Sigmoid colon (tissue), 7 donors: ENCODE results near the gene MACROH2A1. TPM values are rescaled to one million over a fixed set of nuclear protein-coding genes. Genes with fewer than 3 reads are reported as not detected.
A peak's percentile ranks its signal among the peaks of the same experiment; 100 is the strongest.

Experiments
- DNase-seq: peaks from one replicate; pipeline ENCODE4 v3.0.0-alpha.2; 2019
- H3K27ac ChIP-seq, 4 donors: fragments of 200-600 bp; sonication (generic); one replicate each; pipeline ENCODE4 v1.5.1; 2016 to 2019; ENCODE audit warnings: mild to moderate bottlenecking in 1 of 4
- H3K27me3 ChIP-seq, 3 donors: fragments of 200-600 bp; sonication (generic); one replicate each; pipeline ENCODE4 v1.5.1; 2019; ENCODE audit warnings: mild to moderate bottlenecking in 1 of 3
- H3K36me3 ChIP-seq, 4 donors: fragments of 200-600 bp; sonication (generic); one replicate each; pipeline ENCODE4 v1.5.1; 2016 to 2019
- H3K4me1 ChIP-seq, 4 donors: fragments of 200-600 bp; sonication (generic); one replicate each; pipeline ENCODE4 v1.5.1; 2017 to 2019
- H3K4me3 ChIP-seq, 4 donors: fragments of 200-600 bp; sonication (generic); one replicate each; pipeline ENCODE4 v1.5.1; 2017 to 2019; ENCODE audit warnings: mild to moderate bottlenecking in 2 of 4, moderate library complexity in 1 of 4
- H3K9me3 ChIP-seq, 4 donors: fragments of 200-600 bp in 3 of 4; sonication (generic) in 3 of 4; one replicate each; pipeline versions ENCODE4 v1.5.1 to v1.6.1; 2013 to 2019
- EP300 ChIP-seq, 4 donors: sonication (generic); formaldehyde crosslinking; IDR thresholded peaks; one replicate each; pipeline ENCODE4 v1.6.1; 2017; ENCODE audit warnings: antibody characterized with exemption in 4 of 4
- POLR2A ChIP-seq, 2 donors: fragments of 450-650 bp; IDR thresholded peaks; one replicate each; pipeline ENCODE4 v1.6.1; 2016; ENCODE audit warnings: antibody characterized with exemption in 2 of 2, mild to moderate bottlenecking in 2 of 2, moderate library complexity in 2 of 2
- POLR2AphosphoS5 ChIP-seq, 4 donors: sonication (generic); formaldehyde crosslinking; IDR thresholded peaks; one replicate each; pipeline ENCODE4 v1.6.1; 2017; ENCODE audit warnings: antibody characterized with exemption in 4 of 4
- WGBS, 2 donors: extraction: QIAGEN DNeasy Blood & Tissue Kit; methylation state at CpG; one replicate each; pipeline ENCODE4 v1.1.7; 2013; 5-methylcytosine and 5-hydroxymethylcytosine counted together
- intact Hi-C: fragments of 100-400 bp; cut with DNase I; formaldehyde crosslinking; loops from one replicate; pipeline ENCODE4 v1.15.1; 2023
- polyA plus RNA-seq, 3 donors: library from polyadenylated mRNA; stranded (reverse); fragments of 200-250 nt; gene quantifications; one replicate each; pipeline ENCODE4 v1.2.3, GENCODE V29; 2013
- total RNA-seq, 4 donors: library from RNA; depleted of rRNA; stranded (reverse); fragments of >200 nt; gene quantifications; one replicate each; pipeline ENCODE4 v1.1.0, GENCODE V29; 2016
- TF ChIP-seq, protein P1 (sequence below), 4 experiments: fragments of 450-650 bp in 3 of 4; fragments of 200-600 bp in 1 of 4; IDR thresholded peaks; one replicate each; pipeline ENCODE4 v1.5.1; 2016 to 2019; ENCODE audit warnings: antibody characterized with exemption in 4 of 4, mild to moderate bottlenecking in 3 of 4, moderate library complexity in 2 of 4
- donor health status: healthy with polysubstance abuse.
- donor health status: Bipolar disorder and iron deficiency.
- donor health status: healthy.

MACROH2A1 gene
- total and polyA plus RNA-seq, 7 donors, result 123 to 202 (median 175) TPM

- DNase-seq, result no peak
- 53 to 67% methylated on average over 16 of the region's 16 CpGs for WGBS, 2 donors
- H3K36me3 ChIP-seq, result peaks cover 3 to 28% (median 8%) of the 10 kb centered on the region in 4 donors
- H3K27ac ChIP-seq, result no peak overlapping the region
- intact Hi-C loops, result no loop called here
- TF ChIP-seq, protein P1, sequence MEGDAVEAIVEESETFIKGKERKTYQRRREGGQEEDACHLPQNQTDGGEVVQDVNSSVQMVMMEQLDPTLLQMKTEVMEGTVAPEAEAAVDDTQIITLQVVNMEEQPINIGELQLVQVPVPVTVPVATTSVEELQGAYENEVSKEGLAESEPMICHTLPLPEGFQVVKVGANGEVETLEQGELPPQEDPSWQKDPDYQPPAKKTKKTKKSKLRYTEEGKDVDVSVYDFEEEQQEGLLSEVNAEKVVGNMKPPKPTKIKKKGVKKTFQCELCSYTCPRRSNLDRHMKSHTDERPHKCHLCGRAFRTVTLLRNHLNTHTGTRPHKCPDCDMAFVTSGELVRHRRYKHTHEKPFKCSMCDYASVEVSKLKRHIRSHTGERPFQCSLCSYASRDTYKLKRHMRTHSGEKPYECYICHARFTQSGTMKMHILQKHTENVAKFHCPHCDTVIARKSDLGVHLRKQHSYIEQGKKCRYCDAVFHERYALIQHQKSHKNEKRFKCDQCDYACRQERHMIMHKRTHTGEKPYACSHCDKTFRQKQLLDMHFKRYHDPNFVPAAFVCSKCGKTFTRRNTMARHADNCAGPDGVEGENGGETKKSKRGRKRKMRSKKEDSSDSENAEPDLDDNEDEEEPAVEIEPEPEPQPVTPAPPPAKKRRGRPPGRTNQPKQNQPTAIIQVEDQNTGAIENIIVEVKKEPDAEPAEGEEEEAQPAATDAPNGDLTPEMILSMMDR (IDR thresholded peaks at IDR 0.05), result no peak
- no peak for TF ChIP-seq POLR2AphosphoS5 (IDR thresholded peaks at IDR 0.05)
- TF ChIP-seq EP300 (IDR thresholded peaks at IDR 0.05), result no peak
- no peak for TF ChIP-seq POLR2A (IDR thresholded peaks at IDR 0.05)
- no peaks in the 10 kb centered on the region for H3K9me3 ChIP-seq
- peaks cover 0 to 43% (median 33%) of the 10 kb centered on the region in 4 donors for H3K4me1 ChIP-seq
- no peak overlapping the region for H3K4me3 ChIP-seq
- no peaks in the 10 kb centered on the region for H3K27me3 ChIP-seq
Observed at GRCh38 chr5:135360278-135361274, 38.5 kb downstream of the MACROH2A1 start.

GRCh38 chr5:135359374-135360165 lies 39.5 kb downstream of the MACROH2A1 start:
- H3K9me3 ChIP-seq, result no peaks in the 10 kb centered on the region
- H3K4me1 ChIP-seq, result peaks cover 0 to 43% (median 33%) of the 10 kb centered on the region in 4 donors
- no peak overlapping the region for H3K27ac ChIP-seq
- peaks cover 3 to 28% (median 8%) of the 10 kb centered on the region in 4 donors for H3K36me3 ChIP-seq
- intact Hi-C loops, result no loop called here
- no peak for DNase-seq
- TF ChIP-seq, protein P1 (IDR thresholded peaks at IDR 0.05), result no peak
- TF ChIP-seq EP300 (IDR thresholded peaks at IDR 0.05) (no peak), POLR2AphosphoS5 (IDR thresholded peaks at IDR 0.05) (no peak), POLR2A (IDR thresholded peaks at IDR 0.05) (no peak)
- no peak overlapping the region for H3K4me3 ChIP-seq
- WGBS, 2 donors, result 66 to 85% methylated on average over 8 of the region's 8 CpGs
- H3K27me3 ChIP-seq, result no peaks in the 10 kb centered on the region

DNA sequence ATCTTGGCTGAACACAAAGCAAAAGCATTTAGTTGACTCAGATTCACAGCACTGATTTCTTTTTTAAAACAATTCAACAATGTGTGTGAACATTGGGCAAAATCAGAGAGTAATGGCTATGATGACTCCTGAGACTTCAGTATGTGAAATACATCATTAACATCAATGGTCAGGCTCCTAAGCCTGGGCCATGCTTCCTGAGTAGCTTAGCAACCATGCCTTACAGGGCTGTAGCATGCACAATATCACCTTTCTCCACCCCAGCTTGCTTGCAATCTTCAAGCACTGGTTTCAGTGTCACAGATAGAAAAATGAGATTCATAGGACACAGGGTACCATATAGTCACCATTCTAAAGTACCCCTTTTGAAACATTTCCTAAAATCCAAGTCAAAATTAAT lies 41.3 kb downstream of the MACROH2A1 start:
- peaks cover 3 to 22% (median 10%) of the 10 kb centered on the region in 4 donors for H3K36me3 ChIP-seq
- no peaks in the 10 kb centered on the region for H3K9me3 ChIP-seq
- no peak for TF ChIP-seq EP300 (IDR thresholded peaks at IDR 0.05)
- no peak for TF ChIP-seq POLR2A (IDR thresholded peaks at IDR 0.05)
- TF ChIP-seq POLR2AphosphoS5 (IDR thresholded peaks at IDR 0.05), result no peak
- TF ChIP-seq, protein P1 (IDR thresholded peaks at IDR 0.05), result no peak
- DNase-seq, result no peak
- intact Hi-C loops, result no loop called here
- no peak overlapping the region for H3K4me3 ChIP-seq
- peaks cover 0 to 55% (median 48%) of the 10 kb centered on the region in 4 donors for H3K4me1 ChIP-seq
- H3K27ac ChIP-seq, result peak overlapping the region in 2 of 4 donors; percentile 74 to 79
- H3K27me3 ChIP-seq, result no peaks in the 10 kb centered on the region

GRCh38 chr5:135356522-135357318 lies 42.3 kb downstream of the MACROH2A1 start:
- no peaks in the 10 kb centered on the region for H3K27me3 ChIP-seq
- H3K36me3 ChIP-seq, result peaks cover 3 to 22% (median 10%) of the 10 kb centered on the region in 4 donors
- peak overlapping the region; percentile 30 to 79 (median 74) for H3K27ac ChIP-seq
- peak; percentile 89 for DNase-seq
- peaks cover 0 to 56% (median 48%) of the 10 kb centered on the region in 4 donors for H3K4me1 ChIP-seq
- H3K9me3 ChIP-seq, result no peaks in the 10 kb centered on the region
- intact Hi-C loops, result no loop called here
- 28 to 55% methylated on average over 6 of the region's 6 CpGs for whole genome bisulfite sequencing, 2 donors
- H3K4me3 ChIP-seq, result no peak overlapping the region
- TF ChIP-seq, protein P1 (IDR thresholded peaks at IDR 0.05), result no peak
- TF ChIP-seq POLR2A (IDR thresholded peaks at IDR 0.05) (no peak), EP300 (IDR thresholded peaks at IDR 0.05) (no peak), POLR2AphosphoS5 (IDR thresholded peaks at IDR 0.05) (peak; percentile 15 to 65 (median 57))
